Measurements from ENCODE around the gene KRTAP4-1.

DNA sequence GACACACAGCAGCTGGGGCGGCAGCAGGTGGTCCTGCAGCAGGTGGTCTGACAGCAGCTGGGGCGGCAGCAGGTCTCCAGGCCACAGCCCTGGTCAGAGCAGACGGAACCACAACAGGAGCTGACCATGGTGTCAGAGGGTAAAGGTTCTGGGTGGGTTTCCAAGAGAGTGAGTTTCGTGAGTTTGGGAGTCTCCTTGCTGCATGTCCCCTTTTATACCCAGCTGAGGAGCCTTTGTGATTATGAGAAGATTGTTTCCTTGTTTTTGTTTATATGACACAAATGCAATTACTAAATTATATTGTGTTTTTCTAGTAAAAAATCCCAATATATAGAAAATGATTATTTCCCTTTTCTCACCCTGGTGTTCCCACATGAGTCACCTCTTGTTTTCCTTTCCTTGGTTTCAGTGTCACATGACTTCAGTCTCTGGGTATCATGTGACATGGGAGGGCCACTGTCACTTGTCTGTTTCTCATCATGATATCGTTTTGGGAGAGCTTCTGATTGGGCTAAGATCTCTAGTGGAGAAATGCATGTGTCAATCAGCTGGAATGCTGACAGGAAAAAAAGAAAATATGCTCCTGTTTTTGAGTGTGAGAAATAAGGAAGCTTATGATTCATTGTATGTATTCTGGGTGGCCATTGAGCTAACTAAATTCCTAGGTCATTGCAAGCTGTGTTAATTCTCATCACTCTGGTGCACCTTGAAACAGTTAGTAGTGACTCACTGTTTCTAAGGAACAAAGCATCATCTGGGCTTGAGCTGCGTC is 44.2 kb downstream of the KRTAP4-1 start, which contains the start of gene KRTAP4-6:
- no peak for TF ChIP-seq POLR2A (IDR thresholded peaks at IDR 0.05; ENCODE audit: low read depth, low read length)
- no peak for TF ChIP-seq TAF1 (IDR thresholded peaks at IDR 0.05; ENCODE audit: borderline replicate concordance, low read depth, low read length)
- TF ChIP-seq POLR2AphosphoS5 (IDR thresholded peaks at IDR 0.05; ENCODE audit: low read depth, low read length), result no peak
